ENCODE data around the gene FMNL1. TPM values are rescaled to one million over a fixed set of nuclear protein-coding genes. Genes with fewer than 3 reads are reported as not detected.

Gene FMNL1
- total RNA-seq, 6 experiments from 2014 or later = 1.6 to 8.0 (median 6.0) TPM

- peaks cover 29% of the 10 kb centered on the region for H3K36me3 Mint-ChIP-seq (ENCODE audit: low read depth)
- H3K27me3 Mint-ChIP-seq (ENCODE audit: insufficient read depth) = peaks cover 1% of the 10 kb centered on the region
- H3K4me1 Mint-ChIP-seq (ENCODE audit: low read depth) = peaks cover 58% of the 10 kb centered on the region
- no peaks in the 10 kb centered on the region for H3K9me3 Mint-ChIP-seq
- no peak for TF ChIP-seq CTCF (IDR thresholded peaks at IDR 0.05)
- no peak for DNase-seq
- H3K27ac Mint-ChIP-seq = no peak overlapping the region
- H3K4me3 Mint-ChIP-seq = no peak overlapping the region
Observed at GRCh38 chr17:45291171-45291805, 69.6 kb downstream of the FMNL1 start.

GRCh38 chr17:45292696-45293412 is 71.2 kb downstream of the FMNL1 start:
- no peak for DNase-seq
- peak overlapping the region; percentile 59 for H3K4me3 Mint-ChIP-seq
- TF ChIP-seq CTCF (IDR thresholded peaks at IDR 0.05) = no peak
- peaks cover 72% of the 10 kb centered on the region for H3K4me1 Mint-ChIP-seq (ENCODE audit: low read depth)
- H3K27me3 Mint-ChIP-seq (ENCODE audit: insufficient read depth) = peaks cover 1% of the 10 kb centered on the region
- peaks cover 34% of the 10 kb centered on the region for H3K36me3 Mint-ChIP-seq (ENCODE audit: low read depth)
- no peaks in the 10 kb centered on the region for H3K9me3 Mint-ChIP-seq
- H3K27ac Mint-ChIP-seq = peak overlapping the region; percentile 92

DNA sequence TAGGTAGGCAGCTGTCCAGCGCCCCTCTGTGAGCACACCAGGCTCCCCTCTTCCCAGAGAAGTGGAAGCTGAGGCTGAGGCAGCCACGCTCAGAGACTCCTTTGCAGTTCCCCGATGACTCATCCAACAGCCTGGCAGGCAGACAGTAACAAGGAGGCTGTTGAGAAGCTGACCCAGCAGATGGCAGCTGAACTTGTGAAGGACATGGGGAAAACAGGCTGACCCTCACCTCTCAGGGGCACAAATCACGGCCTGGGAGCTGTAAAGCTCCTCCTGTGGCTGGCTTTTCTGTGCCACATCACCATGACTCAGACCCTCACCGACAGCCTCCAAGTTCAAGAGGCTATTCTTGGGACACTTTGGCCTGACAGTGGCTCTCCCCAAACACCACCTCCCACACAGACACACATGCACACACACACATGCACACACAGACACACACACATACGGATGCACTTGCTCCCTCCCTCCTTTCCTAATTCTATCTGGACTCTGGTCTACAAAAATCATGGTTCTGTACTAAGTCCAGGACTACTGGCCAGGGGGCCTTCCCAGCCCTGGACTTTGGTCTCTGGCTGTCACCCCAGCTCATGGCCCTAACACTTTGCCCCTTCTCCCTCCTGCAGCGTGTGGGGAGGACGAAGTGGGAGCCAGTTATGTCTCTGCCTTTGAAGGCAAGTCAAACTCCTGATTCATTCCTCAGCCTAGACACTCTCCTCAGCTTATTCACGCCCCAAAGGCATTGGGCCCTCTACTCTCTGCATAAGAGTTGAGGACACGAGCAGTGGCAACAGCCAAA is 71.9 kb downstream of the FMNL1 start:
- peak; percentile 59 for TF ChIP-seq CTCF (IDR thresholded peaks at IDR 0.05)
- DNase-seq = peak; percentile 91
- Mint-ChIP-seq H3K4me3 (peak overlapping the region; percentile 59), H3K4me1 (ENCODE audit: low read depth) (peaks cover 80% of the 10 kb centered on the region), H3K27me3 (ENCODE audit: insufficient read depth) (peaks cover 1% of the 10 kb centered on the region), H3K27ac (peak overlapping the region; percentile 92), H3K36me3 (ENCODE audit: low read depth) (peaks cover 39% of the 10 kb centered on the region), H3K9me3 (no peaks in the 10 kb centered on the region)

DNA sequence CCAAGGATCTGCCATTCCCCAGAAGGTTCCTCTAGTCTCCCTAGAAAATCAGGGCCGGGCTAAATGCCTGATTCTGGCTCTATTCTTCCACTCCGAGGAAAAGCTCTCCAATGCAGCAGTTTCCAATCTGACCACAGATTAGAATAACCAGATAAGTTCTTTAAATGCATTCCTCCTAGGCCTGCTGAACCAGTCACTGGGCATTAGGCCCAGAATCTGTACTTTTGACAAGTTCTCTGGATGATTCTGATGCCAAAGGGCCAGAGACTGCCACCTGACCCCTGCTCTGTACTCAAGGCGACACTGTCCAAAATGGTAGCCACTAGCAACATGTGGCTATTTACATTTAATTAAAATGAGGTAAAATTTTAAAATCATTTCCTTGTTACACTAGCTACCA is 72.8 kb downstream of the FMNL1 start:
- Mint-ChIP-seq H3K4me3 (peak overlapping the region; percentile 59), H3K36me3 (ENCODE audit: low read depth) (peaks cover 37% of the 10 kb centered on the region), H3K4me1 (ENCODE audit: low read depth) (peaks cover 89% of the 10 kb centered on the region), H3K27me3 (ENCODE audit: insufficient read depth) (peaks cover 1% of the 10 kb centered on the region), H3K9me3 (no peaks in the 10 kb centered on the region), H3K27ac (peak overlapping the region; percentile 92)
- peak; percentile 88 for DNase-seq
- TF ChIP-seq CTCF (IDR thresholded peaks at IDR 0.05) = no peak

GRCh38 chr17:45296003-45296832 is 74.5 kb downstream of the FMNL1 start:
- peak overlapping the region; percentile 38 for H3K4me3 Mint-ChIP-seq
- H3K27me3 Mint-ChIP-seq (ENCODE audit: insufficient read depth) = peaks cover 1% of the 10 kb centered on the region; the same call in 1 of the 2 replicates
- H3K36me3 Mint-ChIP-seq (ENCODE audit: low read depth) = peaks cover 29% of the 10 kb centered on the region
- no peak for TF ChIP-seq CTCF (IDR thresholded peaks at IDR 0.05)
- DNase-seq = peak; percentile 79
- H3K27ac Mint-ChIP-seq = peak overlapping the region; percentile 92
- H3K4me1 Mint-ChIP-seq (ENCODE audit: low read depth) = peaks cover 93% of the 10 kb centered on the region
- no peaks in the 10 kb centered on the region for H3K9me3 Mint-ChIP-seq

Data from HFFc6 (cell line).